Keratinocyte (primary cell): Measurements from ENCODE around the gene PPP2R5A. TPM values are rescaled to one million over a fixed set of nuclear protein-coding genes. Genes with fewer than 3 reads are reported as not detected.

Source experiments
- DNase-seq: peaks from one replicate; pipeline ENCODE4 v3.0.0-alpha.2; 2011; ENCODE audit warnings: low read depth, missing footprints, low spot score
- FAIRE-seq: peaks from 2 replicates; lab custom pipeline; 2011; peaks lifted over from hg19 to GRCh38; lab: Jason Lieb, UNC
- H2AFZ ChIP-seq: 2 replicates; pipeline ENCODE4 v1.6.0; 2012; ENCODE audit warnings: low read length, control low read depth, inconsistent platforms; ENCODE audit not compliant: control insufficient read depth
- H3K27ac ChIP-seq: 2 replicates; pipeline ENCODE4 v1.5.1; 2011; ENCODE audit warnings: low read length; ENCODE audit not compliant: control insufficient read depth, insufficient read depth
- H3K27me3 ChIP-seq: 3 replicates; pipeline ENCODE4 v1.6.0; 2011; ENCODE audit warnings: low read length; ENCODE audit not compliant: control insufficient read depth, insufficient read depth; ENCODE audit errors: extremely low read depth
- H3K36me3 ChIP-seq, 2 experiments: 2 replicates in 1 of 2; 3 replicates in 1 of 2; pipeline ENCODE4 v1.5.1; 2011; ENCODE audit warnings: low read length in 2 of 2, mild to moderate bottlenecking in 1 of 2; ENCODE audit not compliant: control insufficient read depth in 2 of 2, insufficient read depth in 2 of 2; ENCODE audit errors: extremely low read depth in 1 of 2
- H3K4me1 ChIP-seq: 3 replicates; pipeline ENCODE4 v1.5.1; 2011; ENCODE audit warnings: low read length; ENCODE audit not compliant: control insufficient read depth, insufficient read depth; ENCODE audit errors: extremely low read depth
- H3K4me2 ChIP-seq: 3 replicates; pipeline ENCODE4 v1.6.0; 2011; ENCODE audit warnings: low read depth, low read length; ENCODE audit not compliant: control insufficient read depth, insufficient read depth; ENCODE audit errors: extremely low read depth
- H3K4me3 ChIP-seq, 3 experiments: fragments of 200-600 bp in 1 of 3; sonication (generic) in 1 of 3; 2 replicates in 2 of 3; 3 replicates in 1 of 3; pipeline ENCODE4 v1.5.1; 2011 to 2016; ENCODE audit warnings: low read length in 3 of 3, mild to moderate bottlenecking in 3 of 3, control low read depth in 2 of 3, inconsistent platforms in 1 of 3, low read depth in 1 of 3, mixed read lengths in 1 of 3, mixed run types in 1 of 3, moderate library complexity in 1 of 3; ENCODE audit not compliant: control insufficient read depth in 2 of 3, insufficient read depth in 2 of 3; ENCODE audit errors: extremely low read depth in 1 of 3
- H3K79me2 ChIP-seq: 2 replicates; pipeline ENCODE4 v1.6.0; 2012; ENCODE audit warnings: low read length; ENCODE audit not compliant: control insufficient read depth, insufficient read depth
- H3K9ac ChIP-seq: 3 replicates; pipeline ENCODE4 v1.6.0; 2011; ENCODE audit warnings: low read length; ENCODE audit not compliant: control insufficient read depth, insufficient read depth; ENCODE audit errors: extremely low read depth
- H3K9me1 ChIP-seq: 3 replicates; pipeline ENCODE4 v1.6.0; 2011; ENCODE audit warnings: low read length; ENCODE audit not compliant: control insufficient read depth, insufficient read depth; ENCODE audit errors: extremely low read depth
- H3K9me3 ChIP-seq: 2 replicates; pipeline ENCODE4 v1.5.1; 2012; ENCODE audit warnings: low read depth, low read length; ENCODE audit not compliant: control insufficient read depth
- H4K20me1 ChIP-seq: 3 replicates; pipeline ENCODE4 v1.6.0; 2011; ENCODE audit warnings: low read length; ENCODE audit not compliant: control insufficient read depth, insufficient read depth; ENCODE audit errors: extremely low read depth
- EZH2 ChIP-seq: IDR thresholded peaks from one replicate; pipeline ENCODE4 v1.6.1; 2012; ENCODE audit warnings: inconsistent platforms, mild to moderate bottlenecking, low read length, moderate library complexity
- dilution Hi-C: fragments of 300-500 bp; cut with MboI; formaldehyde crosslinking; loops from one replicate; pipeline ENCODE4 v1.7.0; 2020; ENCODE audit warnings: low sequenced_read_pairs; ENCODE audit not compliant: extremely low pct_ligation_motif_present
- polyA plus RNA-seq, 5 experiments: library from polyadenylated mRNA; depleted of rRNA in 3 of 5; stranded (reverse) in 3 of 5; stranded (forward) in 1 of 5; unstranded in 1 of 5; fragments of >200 nt; gene quantifications; 1 replicate in 1 of 5; 2 replicates in 3 of 5; 3 replicates in 1 of 5; pipeline versions ENCODE4 v1.2.1 to v1.2.3, GENCODE V29; 2011 to 2012; ENCODE audit warnings: missing spikeins in 2 of 5, low read depth in 1 of 5, low replicate concordance in 1 of 5
- TF ChIP-seq, protein P1 (sequence below), 3 experiments: IDR thresholded peaks in 1 of 3; conservative IDR thresholded peaks in 1 of 3; optimal IDR thresholded peaks in 1 of 3; 2 replicates in 2 of 3; 3 replicates in 1 of 3; pipeline versions ENCODE3 to v1.5.1; 2011; ENCODE audit warnings: low read length in 3 of 3, mild to moderate bottlenecking in 3 of 3, moderate library complexity in 2 of 3, control low read depth in 1 of 3, inconsistent platforms in 1 of 3; ENCODE audit not compliant: insufficient read depth in 2 of 3; ENCODE audit errors: extremely low read depth in 1 of 3

PPP2R5A gene
- polyA plus RNA-seq, 1 donor (not counting 4 experiments of a cell fraction or from before 2014, with no cell fraction given) = 26.2 TPM

DNA sequence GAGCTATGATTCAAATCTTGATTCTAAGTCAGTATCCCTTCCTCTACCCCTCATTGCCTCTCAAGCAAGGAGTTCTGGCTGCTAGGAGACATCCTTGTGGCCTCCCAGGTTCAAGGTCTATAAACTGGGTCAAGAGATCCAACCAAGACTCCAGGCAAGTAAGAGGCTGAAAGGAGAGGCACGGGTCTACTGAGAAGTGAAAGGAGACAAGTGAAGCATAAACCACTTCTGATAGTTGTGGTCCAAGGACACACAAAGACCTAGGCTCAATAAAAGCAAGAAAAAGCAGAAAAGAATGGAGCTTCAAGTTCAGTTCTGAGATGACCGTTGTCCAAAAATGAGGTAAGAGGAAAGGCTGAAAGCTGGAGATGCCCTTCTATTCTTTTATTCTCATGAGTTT, 17.8 kb upstream of the PPP2R5A start:
- Histone ChIP-seq H3K27me3 (no peaks in the 10 kb centered on the region), H3K4me3 (no peak overlapping the region), H3K9me3 (no peaks in the 10 kb centered on the region), H3K4me2 (no peak overlapping the region), H3K4me1 (no peaks in the 10 kb centered on the region), H3K9ac (no peak overlapping the region), H3K79me2 (no peaks in the 10 kb centered on the region), H3K36me3 (no peaks in the 10 kb centered on the region), H4K20me1 (no peaks in the 10 kb centered on the region), H3K9me1 (no peaks in the 10 kb centered on the region), H2AFZ (no peak overlapping the region), H3K27ac (no peak overlapping the region)
- no peak for TF ChIP-seq EZH2
- TF ChIP-seq, protein P1, sequence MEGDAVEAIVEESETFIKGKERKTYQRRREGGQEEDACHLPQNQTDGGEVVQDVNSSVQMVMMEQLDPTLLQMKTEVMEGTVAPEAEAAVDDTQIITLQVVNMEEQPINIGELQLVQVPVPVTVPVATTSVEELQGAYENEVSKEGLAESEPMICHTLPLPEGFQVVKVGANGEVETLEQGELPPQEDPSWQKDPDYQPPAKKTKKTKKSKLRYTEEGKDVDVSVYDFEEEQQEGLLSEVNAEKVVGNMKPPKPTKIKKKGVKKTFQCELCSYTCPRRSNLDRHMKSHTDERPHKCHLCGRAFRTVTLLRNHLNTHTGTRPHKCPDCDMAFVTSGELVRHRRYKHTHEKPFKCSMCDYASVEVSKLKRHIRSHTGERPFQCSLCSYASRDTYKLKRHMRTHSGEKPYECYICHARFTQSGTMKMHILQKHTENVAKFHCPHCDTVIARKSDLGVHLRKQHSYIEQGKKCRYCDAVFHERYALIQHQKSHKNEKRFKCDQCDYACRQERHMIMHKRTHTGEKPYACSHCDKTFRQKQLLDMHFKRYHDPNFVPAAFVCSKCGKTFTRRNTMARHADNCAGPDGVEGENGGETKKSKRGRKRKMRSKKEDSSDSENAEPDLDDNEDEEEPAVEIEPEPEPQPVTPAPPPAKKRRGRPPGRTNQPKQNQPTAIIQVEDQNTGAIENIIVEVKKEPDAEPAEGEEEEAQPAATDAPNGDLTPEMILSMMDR (optimal IDR thresholded peaks at IDR 0.05 in 1 of 3, IDR thresholded peaks at IDR 0.05 in 1 of 3, conservative IDR thresholded peaks at IDR 0.05 in 1 of 3; ENCODE audit: extremely low read depth in 1 of 3, insufficient read depth in 2 of 3, low read length in 3 of 3) = no peak
- FAIRE-seq = no peak
- DNase-seq = no peak
- dilution Hi-C loops = no loop called here

DNA sequence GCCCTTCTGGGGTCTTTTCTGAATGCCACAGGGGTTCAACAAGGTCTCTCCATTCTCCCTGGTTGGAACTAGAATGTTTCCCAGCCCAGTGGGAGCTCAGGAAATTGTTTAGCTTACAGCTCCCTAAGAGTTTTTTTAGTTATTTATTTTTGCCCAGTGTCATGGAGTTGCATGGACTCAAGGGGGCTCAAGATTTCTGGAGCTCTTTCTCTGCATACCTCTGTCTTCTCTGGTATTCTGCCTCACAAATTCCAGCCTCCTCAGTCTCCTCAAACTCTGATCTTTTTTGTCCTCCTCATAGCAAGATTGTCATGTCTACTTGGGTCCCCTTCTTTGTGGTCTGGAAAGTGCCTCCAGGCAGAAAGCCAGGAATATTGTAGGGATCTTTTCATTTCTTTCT, 15.9 kb upstream of the PPP2R5A start:
- Histone ChIP-seq H3K27me3 (no peaks in the 10 kb centered on the region), H3K4me3 (no peak overlapping the region), H4K20me1 (no peaks in the 10 kb centered on the region), H3K4me2 (no peak overlapping the region), H3K9me1 (no peaks in the 10 kb centered on the region), H3K79me2 (no peaks in the 10 kb centered on the region), H3K9ac (no peak overlapping the region), H2AFZ (no peak overlapping the region), H3K27ac (no peak overlapping the region), H3K36me3 (no peaks in the 10 kb centered on the region), H3K4me1 (no peaks in the 10 kb centered on the region), H3K9me3 (no peaks in the 10 kb centered on the region)
- FAIRE-seq (no peak), DNase-seq (no peak)
- dilution Hi-C loops = no loop called here
- TF ChIP-seq, protein P1 (optimal IDR thresholded peaks at IDR 0.05 in 1 of 3, IDR thresholded peaks at IDR 0.05 in 1 of 3, conservative IDR thresholded peaks at IDR 0.05 in 1 of 3; ENCODE audit: extremely low read depth in 1 of 3, insufficient read depth in 2 of 3, low read length in 3 of 3) = no peak
- TF ChIP-seq EZH2 = no peak
